Activated CD8-positive, alpha-beta T cell treated with anti-CD3 and anti-CD28 coated beads, Interleukin-2, amount 10 ng/mL, durations not matched to agents 7 days and 5 days (primary cell): Measurements from ENCODE around the gene SKIDA1. TPM values are rescaled to one million over a fixed set of nuclear protein-coding genes. Genes with fewer than 3 reads are reported as not detected.

Experiments
- ATAC-seq: fragments of 150-1000 bp; cut with Tn5 transposase; one replicate; pipeline ENCODE4 v1.10.0; 2021; ENCODE audit warnings: moderate library complexity
- CTCF ChIA-PET: fragments of 350-600 bp; sonication (Branson Sonifier 250); formaldehyde crosslinking; loops from one replicate; lab custom pipeline; 2021; ENCODE audit warnings: antibody characterized with exemption; lab: Charles Lee
- POLR2A ChIA-PET: fragments of 350-600 bp; sonication (Branson Sonifier 250); formaldehyde crosslinking; loops from one replicate; lab custom pipeline; 2021; ENCODE audit warnings: antibody characterized with exemption; lab: Charles Lee
- DNase-seq: peaks from one replicate; pipeline ENCODE4 v3.0.0-alpha.2; 2020
- H3K27ac Mint-ChIP-seq: one replicate; pipeline ENCODE4 v1.8.0; 2021; ENCODE audit warnings: mild to moderate bottlenecking, mixed read lengths
- H3K27me3 Mint-ChIP-seq: one replicate; pipeline ENCODE4 v1.8.0; 2021; ENCODE audit warnings: low read depth, mixed read lengths
- H3K36me3 Mint-ChIP-seq: one replicate; pipeline ENCODE4 v1.8.0; 2021; ENCODE audit warnings: low read depth, mixed read lengths
- H3K4me1 Mint-ChIP-seq: one replicate; pipeline ENCODE4 v1.8.0; 2021; ENCODE audit warnings: low read depth, mixed read lengths
- H3K4me3 Mint-ChIP-seq: one replicate; pipeline ENCODE4 v1.8.0; 2021; ENCODE audit warnings: mild to moderate bottlenecking, mixed read lengths
- H3K9me3 Mint-ChIP-seq: one replicate; pipeline ENCODE4 v1.8.0; 2022; ENCODE audit warnings: mixed read lengths; ENCODE audit not compliant: insufficient read depth
- total RNA-seq, 2 experiments: library from RNA; stranded (reverse); gene quantifications; one replicate each; pipeline ENCODE4 v1.2.3, GENCODE V29; 2021

Gene SKIDA1
- total RNA-seq, 2 experiments from 2014 or later, result 0.10 to 0.11 TPM

DNA sequence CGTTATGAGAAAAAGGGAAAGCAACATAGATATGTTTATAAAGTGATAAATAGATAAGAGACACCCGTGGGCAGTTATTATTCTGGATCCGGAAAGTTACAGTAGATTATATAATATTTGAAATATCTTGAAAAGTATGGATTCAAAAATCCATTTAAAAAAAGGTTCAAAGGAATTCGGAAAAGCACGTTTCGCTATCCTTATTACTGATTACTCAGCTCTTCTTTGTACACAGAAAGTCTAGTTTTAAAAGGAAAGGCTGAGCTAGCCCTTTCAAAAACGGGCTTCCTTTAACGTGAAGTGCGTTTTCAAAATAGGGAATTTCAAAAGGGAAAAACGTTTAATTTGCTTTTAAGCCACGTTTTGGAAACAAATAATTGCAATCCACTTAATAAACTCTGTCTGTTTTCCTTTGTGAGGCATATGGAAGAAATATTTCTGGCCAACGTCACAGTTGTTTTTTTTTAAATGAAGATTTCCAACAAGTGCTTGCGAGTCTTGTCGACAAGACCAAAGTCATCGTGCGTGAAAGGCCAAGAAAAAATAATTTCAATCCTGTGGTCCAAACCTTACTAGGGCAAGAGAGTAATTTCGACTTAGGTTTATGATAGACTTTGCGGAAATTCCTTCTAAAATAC, 2.2 kb upstream of the SKIDA1 start:
- Mint-ChIP-seq H3K9me3 (no peaks in the 10 kb centered on the region), H3K27ac (peak overlapping the region; percentile 20), H3K4me1 (peaks cover 30% of the 10 kb centered on the region), H3K27me3 (peaks cover 50% of the 10 kb centered on the region), H3K36me3 (peaks cover 4% of the 10 kb centered on the region), H3K4me3 (peak overlapping the region; percentile 68)
- ATAC-seq (no peak), DNase-seq (no peak)
- CTCF ChIA-PET, result interaction anchor here (0.9 to 1.5 kb wide), 2 partner anchors 31 to 204 kb away, joined by 3 read pairs; no protein-coding TSS in a partner anchor
- POLR2A ChIA-PET, result interaction anchor here (0.6 kb wide), 1 partner anchor 10 kb away, joined by 3 read pairs; no protein-coding TSS in a partner anchor

DNA sequence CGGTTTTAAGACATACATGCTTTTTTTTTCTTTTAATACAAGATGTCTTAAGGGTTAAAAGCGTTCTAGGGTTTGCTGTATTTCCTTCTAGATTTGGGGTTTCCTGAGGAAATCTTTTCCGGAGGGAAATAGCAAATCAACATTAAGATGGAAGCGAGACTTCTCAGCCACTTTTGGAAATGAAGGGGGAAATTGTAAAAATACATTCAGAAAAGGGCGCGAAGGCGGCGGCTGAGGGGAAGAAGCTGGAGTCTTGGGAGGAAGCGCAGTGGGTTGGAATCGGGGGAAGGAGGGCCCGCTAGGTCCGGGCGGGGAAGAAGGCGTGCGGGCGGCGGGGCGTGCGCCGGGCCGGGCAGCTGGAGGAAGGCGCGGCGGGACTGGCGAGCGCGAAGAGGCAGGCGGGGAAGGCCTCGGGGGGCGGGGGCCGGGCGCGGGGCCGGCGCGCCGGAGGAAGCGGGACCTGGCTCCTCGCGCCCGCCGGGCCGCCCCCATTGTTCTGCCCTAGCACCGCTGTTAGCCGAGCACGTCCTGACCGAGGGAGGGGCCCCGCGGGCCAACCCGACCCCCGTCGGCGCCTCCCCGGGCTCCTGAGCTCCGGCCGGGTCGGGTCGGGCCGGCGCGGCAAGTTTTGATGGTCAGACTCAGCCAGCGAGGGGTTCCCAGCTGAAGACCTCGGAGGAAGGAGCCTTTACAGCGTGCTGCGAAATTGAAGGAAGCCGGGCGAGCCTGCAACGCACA, 1.5 kb upstream of the SKIDA1 start:
- peak; percentile 48 for ATAC-seq
- POLR2A ChIA-PET, result interaction anchor here (0.6 kb wide), 1 partner anchor 9 kb away, joined by 3 read pairs; no protein-coding TSS in a partner anchor
- Mint-ChIP-seq H3K9me3 (no peaks in the 10 kb centered on the region), H3K4me3 (peak overlapping the region; percentile 78), H3K27me3 (peaks cover 55% of the 10 kb centered on the region), H3K27ac (peak overlapping the region; percentile 87), H3K36me3 (peaks cover 4% of the 10 kb centered on the region), H3K4me1 (peaks cover 27% of the 10 kb centered on the region)
- CTCF ChIA-PET, result interaction anchor here (0.9 kb wide), 1 partner anchor 30 kb away, joined by 3 read pairs; no protein-coding TSS in a partner anchor
- peak; percentile 42 for DNase-seq

DNA sequence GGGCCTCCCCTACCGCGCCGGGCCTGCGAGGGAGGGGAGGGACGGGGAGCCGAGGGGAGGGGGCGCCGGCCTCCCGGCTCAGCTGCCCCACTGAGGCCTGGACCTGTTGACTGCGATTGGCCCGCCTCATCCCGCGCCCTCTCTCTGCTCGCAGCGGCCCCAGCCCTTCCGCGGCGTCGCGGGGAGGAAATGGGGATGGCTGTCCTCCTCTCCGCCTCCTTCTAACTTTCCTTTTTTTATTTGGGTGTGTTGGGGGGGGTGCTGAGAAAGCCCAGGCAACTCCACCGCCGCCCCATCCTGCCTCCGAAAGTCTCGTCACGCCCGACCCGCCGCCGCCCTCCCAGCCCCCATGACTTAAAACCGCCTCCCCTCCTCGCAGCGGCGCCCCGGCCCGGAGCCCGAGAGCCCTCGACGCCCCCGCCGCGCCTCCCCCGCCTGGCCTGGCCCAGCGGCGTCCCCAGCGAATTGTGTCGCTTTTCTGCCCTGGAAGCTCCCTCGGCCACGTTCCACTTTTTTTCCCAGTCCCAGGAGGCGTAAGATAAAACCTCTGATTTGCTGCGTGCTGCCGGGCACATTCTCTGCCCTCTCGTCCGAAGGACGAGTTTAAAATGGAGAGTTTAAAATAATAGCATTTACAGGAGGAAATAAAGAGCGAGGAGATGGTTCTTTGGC, 842 bp upstream of the SKIDA1 start:
- POLR2A ChIA-PET, result interaction anchor here (0.6 to 1.0 kb wide), 3 partner anchors 7 to 158 kb away, joined by 3 read pairs; no protein-coding TSS in a partner anchor
- peak; percentile 64 for DNase-seq
- CTCF ChIA-PET, result interaction anchor here (1.0 kb wide), 1 partner anchor 205 kb away, joined by 3 read pairs; no protein-coding TSS in a partner anchor
- Mint-ChIP-seq H3K9me3 (no peaks in the 10 kb centered on the region), H3K27me3 (peaks cover 59% of the 10 kb centered on the region), H3K27ac (peak overlapping the region; percentile 87), H3K4me3 (peak overlapping the region; percentile 78), H3K4me1 (peaks cover 27% of the 10 kb centered on the region), H3K36me3 (peaks cover 4% of the 10 kb centered on the region)
- peak; percentile 66 for ATAC-seq

DNA sequence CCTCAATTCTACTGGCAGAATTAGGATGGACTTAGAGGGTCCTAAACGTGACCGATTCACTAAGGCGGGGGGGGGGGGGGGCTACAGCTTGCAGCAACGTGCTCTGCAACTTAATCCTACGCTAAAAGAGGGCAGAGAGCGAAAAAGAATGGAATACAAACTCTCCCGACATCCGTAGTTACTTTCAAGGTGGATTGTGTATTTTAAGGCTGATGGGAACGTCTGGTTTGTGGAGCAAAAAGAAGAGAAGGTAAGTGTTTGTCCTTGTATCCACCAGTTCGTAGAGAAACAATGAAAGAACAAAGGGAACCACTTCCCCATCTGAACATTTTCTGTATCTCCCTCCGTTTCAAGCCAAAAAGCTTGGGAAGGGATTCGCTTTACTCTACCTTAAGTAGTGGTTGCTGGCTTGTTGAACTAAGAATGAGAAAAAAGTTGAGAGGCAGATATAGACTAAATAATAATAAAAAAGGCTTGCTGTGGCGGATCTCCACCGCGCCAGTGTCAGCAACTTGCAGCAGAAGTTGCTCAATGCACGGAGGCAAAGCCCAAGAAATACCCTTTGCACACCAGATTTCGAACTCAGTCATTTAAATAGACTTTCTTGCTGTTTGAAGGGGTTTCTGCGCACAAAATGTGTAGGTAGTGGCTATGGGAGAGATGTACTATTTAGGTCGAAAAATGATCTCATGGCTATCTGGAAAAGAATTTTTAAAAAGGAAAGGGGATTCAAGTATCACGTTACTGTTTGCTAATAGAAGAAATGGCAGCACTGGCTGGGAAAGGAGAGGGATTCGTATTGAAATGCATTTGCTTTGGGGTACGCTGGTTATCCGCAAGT, 736 bp downstream of the SKIDA1 start:
- Mint-ChIP-seq H3K36me3 (peaks cover 4% of the 10 kb centered on the region), H3K4me3 (peak overlapping the region; percentile 83), H3K27me3 (peaks cover 70% of the 10 kb centered on the region), H3K4me1 (peaks cover 36% of the 10 kb centered on the region), H3K9me3 (no peaks in the 10 kb centered on the region), H3K27ac (peak overlapping the region; percentile 94)
- no peak for DNase-seq
- ChIA-PET CTCF (interaction anchor here (1.0 kb wide), 1 partner anchor 207 kb away, joined by 3 read pairs; no protein-coding TSS in a partner anchor), POLR2A (interaction anchor here (0.6 to 1.0 kb wide), 4 partner anchors 9 to 1838 kb away, joined by 3 read pairs; no protein-coding TSS in a partner anchor)
- ATAC-seq, result no peak

DNA sequence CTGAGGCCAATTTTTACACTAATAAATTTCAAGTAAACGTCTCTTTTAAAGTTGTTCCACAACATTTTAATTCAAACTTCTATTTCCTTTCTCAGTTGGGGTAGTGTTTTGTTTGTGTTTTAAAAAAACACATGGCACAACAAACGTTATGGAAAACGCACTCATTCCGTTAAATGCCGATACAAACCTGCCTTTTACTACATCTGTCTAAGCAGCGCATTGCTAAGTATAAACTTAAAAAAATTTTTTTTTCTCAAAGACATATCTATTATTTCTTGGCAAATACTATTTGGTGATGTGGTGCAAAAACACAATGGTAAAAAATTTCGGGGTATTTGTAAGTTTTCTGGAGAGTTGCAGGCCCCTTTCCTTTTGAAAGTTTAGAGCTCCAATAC, 1.4 kb downstream of the SKIDA1 start:
- ChIA-PET CTCF (interaction anchor here (2.6 kb wide), 1 partner anchor 28 kb away, joined by 7 read pairs; no protein-coding TSS in a partner anchor), POLR2A (interaction anchor here (0.6 kb wide), 1 partner anchor 1839 kb away, joined by 3 read pairs; no protein-coding TSS in a partner anchor)
- Mint-ChIP-seq H3K9me3 (no peaks in the 10 kb centered on the region), H3K27me3 (peaks cover 73% of the 10 kb centered on the region), H3K4me3 (no peak overlapping the region), H3K4me1 (peaks cover 42% of the 10 kb centered on the region), H3K27ac (no peak overlapping the region), H3K36me3 (peaks cover 4% of the 10 kb centered on the region)
- no peak for ATAC-seq
- no peak for DNase-seq

DNA sequence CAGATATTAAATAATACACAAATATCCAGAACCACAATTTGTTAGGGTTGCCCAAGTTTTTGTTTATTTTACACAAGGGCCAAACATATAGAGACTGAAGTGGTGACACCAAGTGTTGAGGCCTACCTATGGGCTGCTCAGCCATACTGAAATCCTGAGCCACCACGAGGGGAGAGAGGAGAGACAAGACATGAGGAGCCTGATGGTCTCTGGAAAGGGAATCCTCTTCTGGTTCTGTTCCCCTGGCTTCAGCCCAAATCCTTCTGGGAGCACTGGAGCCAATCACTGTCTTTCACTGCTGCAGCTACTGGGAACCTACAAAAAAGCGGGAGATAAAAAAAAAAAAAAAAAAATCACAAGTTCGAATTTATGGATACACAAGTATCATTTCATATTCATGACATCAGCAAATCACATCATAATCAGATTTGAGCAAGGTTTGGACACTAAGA, 1.9 kb downstream of the SKIDA1 start:
- H3K27me3 Mint-ChIP-seq, result peaks cover 74% of the 10 kb centered on the region
- no peak overlapping the region for H3K27ac Mint-ChIP-seq
- ATAC-seq (no peak), DNase-seq (no peak)
- no peaks in the 10 kb centered on the region for H3K9me3 Mint-ChIP-seq
- ChIA-PET POLR2A (no interaction called here), CTCF (interaction anchor here (2.6 kb wide), 1 partner anchor 27 kb away, joined by 7 read pairs; no protein-coding TSS in a partner anchor)
- H3K4me3 Mint-ChIP-seq, result no peak overlapping the region
- peaks cover 4% of the 10 kb centered on the region for H3K36me3 Mint-ChIP-seq
- H3K4me1 Mint-ChIP-seq, result peaks cover 47% of the 10 kb centered on the region

DNA sequence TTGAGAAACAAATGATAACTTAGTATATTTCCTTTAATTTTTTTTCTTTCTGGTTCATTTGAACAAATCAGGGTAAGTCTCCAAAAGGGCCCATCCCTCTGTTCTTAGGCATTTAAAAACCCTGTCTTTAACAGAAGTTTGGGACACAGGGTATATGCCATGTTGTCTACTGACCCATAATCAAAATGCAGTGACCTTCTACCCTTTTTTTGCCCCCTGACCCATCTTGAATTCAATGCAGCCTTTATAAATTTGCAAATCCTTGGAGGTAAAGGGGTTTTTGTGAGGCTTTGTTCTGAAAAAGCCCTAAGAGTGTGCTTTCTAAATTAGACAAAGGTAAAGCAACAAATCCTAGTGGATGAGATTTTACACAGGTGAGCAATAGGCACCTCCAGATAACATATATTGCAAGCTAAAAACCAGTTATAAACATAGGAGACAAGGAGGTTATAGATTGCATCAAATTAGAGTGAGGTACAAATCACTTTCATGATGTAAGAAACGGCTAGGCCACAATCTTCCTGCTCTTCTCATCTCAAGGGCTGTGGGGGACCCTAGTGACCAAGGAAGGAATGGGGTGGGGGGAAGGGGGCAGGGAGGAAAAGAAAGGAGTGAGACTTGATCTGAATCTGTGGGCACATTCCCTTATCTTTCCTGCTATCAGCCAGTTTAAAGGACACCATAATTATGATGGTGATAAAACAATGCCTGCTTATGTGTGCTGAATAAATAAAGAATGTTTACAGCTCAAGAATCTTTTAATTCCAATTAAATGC, 2.7 kb downstream of the SKIDA1 start:
- H3K9me3 Mint-ChIP-seq, result no peaks in the 10 kb centered on the region
- no peak for ATAC-seq
- peaks cover 4% of the 10 kb centered on the region for H3K36me3 Mint-ChIP-seq
- CTCF ChIA-PET, result interaction anchor here (2.6 kb wide), 1 partner anchor 26 kb away, joined by 7 read pairs; no protein-coding TSS in a partner anchor
- peaks cover 74% of the 10 kb centered on the region for H3K27me3 Mint-ChIP-seq
- H3K4me3 Mint-ChIP-seq, result no peak overlapping the region
- H3K27ac Mint-ChIP-seq, result no peak overlapping the region
- no peak for DNase-seq
- peaks cover 49% of the 10 kb centered on the region for H3K4me1 Mint-ChIP-seq
- POLR2A ChIA-PET, result no interaction called here

DNA sequence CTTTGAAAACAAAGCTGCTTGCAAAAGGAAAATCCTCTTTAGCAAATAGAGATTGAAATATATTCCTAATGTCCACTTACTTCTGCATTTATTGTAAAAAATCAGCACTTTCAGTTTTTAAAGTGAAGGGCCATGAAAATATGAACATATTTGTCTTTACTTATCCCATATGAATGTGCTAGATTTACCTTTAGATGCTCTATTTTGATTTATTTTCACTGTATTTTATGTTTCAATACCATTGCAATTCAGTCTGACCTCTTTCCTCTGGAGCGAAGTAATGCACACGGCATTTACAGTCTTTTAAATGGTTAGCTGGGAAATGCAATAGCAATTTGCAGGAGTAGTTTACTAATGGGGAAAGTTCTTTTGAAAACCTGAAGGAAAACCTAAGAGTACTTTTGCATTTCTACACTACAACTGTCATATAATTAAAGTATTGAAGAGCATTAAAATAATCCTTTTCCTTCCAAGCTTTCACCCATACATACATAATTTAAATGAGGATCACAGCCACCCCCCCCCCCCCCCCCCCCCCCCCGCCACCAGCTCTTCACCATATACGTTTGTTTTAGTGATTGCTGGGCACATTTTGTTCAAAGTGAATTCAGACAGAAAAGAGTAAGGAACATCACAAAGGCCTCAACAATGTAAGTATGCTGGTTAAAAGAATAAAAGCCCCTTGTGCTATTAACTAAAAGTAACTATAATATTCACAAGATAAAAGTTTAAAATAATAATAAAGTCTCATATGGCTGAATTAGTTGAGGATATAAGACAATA, 3.5 kb downstream of the SKIDA1 start:
- ATAC-seq (no peak), DNase-seq (no peak)
- Mint-ChIP-seq H3K27ac (no peak overlapping the region), H3K27me3 (peaks cover 77% of the 10 kb centered on the region), H3K4me1 (peaks cover 50% of the 10 kb centered on the region), H3K9me3 (no peaks in the 10 kb centered on the region), H3K36me3 (peaks cover 4% of the 10 kb centered on the region), H3K4me3 (no peak overlapping the region)
- CTCF ChIA-PET, result interaction anchor here (2.6 kb wide), 1 partner anchor 26 kb away, joined by 7 read pairs; no protein-coding TSS in a partner anchor
- POLR2A ChIA-PET, result interaction anchor here (0.6 kb wide), 1 partner anchor 11 kb away, joined by 3 read pairs; no protein-coding TSS in a partner anchor

DNA sequence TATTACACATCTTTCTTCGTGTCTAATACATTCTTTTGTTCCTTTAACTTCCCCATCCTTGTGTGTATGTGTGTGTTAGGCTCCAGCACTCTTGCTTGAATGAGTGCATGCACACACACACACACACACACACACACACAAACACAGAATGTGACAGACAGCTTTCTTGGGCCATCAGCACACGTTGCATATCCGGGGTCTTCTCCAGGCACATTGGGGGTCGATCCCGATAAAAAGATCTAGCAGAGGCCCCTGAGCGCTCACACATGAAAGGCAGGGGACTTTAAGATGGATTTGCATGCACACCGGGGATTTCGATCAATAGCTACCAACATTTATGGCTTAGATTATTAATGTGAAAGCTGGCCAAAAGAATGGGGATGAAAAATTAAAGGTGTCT, 4.5 kb downstream of the SKIDA1 start:
- Mint-ChIP-seq H3K9me3 (no peaks in the 10 kb centered on the region), H3K27me3 (peaks cover 76% of the 10 kb centered on the region), H3K4me3 (no peak overlapping the region), H3K27ac (no peak overlapping the region), H3K36me3 (no peaks in the 10 kb centered on the region), H3K4me1 (peaks cover 49% of the 10 kb centered on the region)
- POLR2A ChIA-PET, result no interaction called here
- ATAC-seq (no peak), DNase-seq (no peak)
- CTCF ChIA-PET, result interaction anchor here (1.6 kb wide), 1 partner anchor 25 kb away, joined by 8 read pairs; no protein-coding TSS in a partner anchor
